HEK293T (cell line): ENCODE data around the gene UBC.

Source experiments
- CTCF ChIA-PET: fragments of 350-600 bp; formaldehyde crosslinking; extraction: SDS; loops from one replicate; lab custom pipeline; 2021; ENCODE audit warnings: antibody characterized with exemption, inconsistent platforms; lab: Yijun Ruan, JAX
- POLR2A ChIA-PET: fragments of 350-600 bp; formaldehyde crosslinking; extraction: SDS; loops from one replicate; lab custom pipeline; 2020; ENCODE audit warnings: antibody characterized with exemption, inconsistent platforms; lab: Yijun Ruan, JAX
- DNase-seq: peaks from one replicate; pipeline ENCODE4 v3.0.0; 2012; ENCODE audit warnings: mixed read lengths; ENCODE audit errors: extremely low spot score
- ARNT ChIP-seq: fragments of 450-650 bp; IDR thresholded peaks from 2 replicates; pipeline ENCODE4 v1.6.1; 2017; ENCODE audit warnings: mild to moderate bottlenecking
- BHLHE40 ChIP-seq: fragments of 450-650 bp; IDR thresholded peaks from 2 replicates; pipeline ENCODE4 v1.6.1; 2016; ENCODE audit warnings: mild to moderate bottlenecking, moderate library complexity, borderline replicate concordance
- CTBP1 ChIP-seq: fragments of 450-650 bp; IDR thresholded peaks from 2 replicates; pipeline ENCODE4 v1.6.1; 2016; ENCODE audit warnings: borderline replicate concordance
- ELF4 ChIP-seq: fragments of 450-650 bp; IDR thresholded peaks from 2 replicates; pipeline ENCODE4 v1.6.1; 2017; ENCODE audit warnings: antibody characterized with exemption
- FOXA1 ChIP-seq: fragments of 450-650 bp; IDR thresholded peaks from 2 replicates; pipeline ENCODE4 v1.6.1; 2016; ENCODE audit warnings: mild to moderate bottlenecking
- FOXK2 ChIP-seq: fragments of 450-650 bp; IDR thresholded peaks from 2 replicates; pipeline ENCODE4 v1.6.1; 2016; ENCODE audit warnings: mild to moderate bottlenecking
- FOXM1 ChIP-seq: fragments of 450-650 bp; IDR thresholded peaks from 2 replicates; pipeline ENCODE4 v1.6.1; 2017; ENCODE audit warnings: mild to moderate bottlenecking, borderline replicate concordance
- HDGF ChIP-seq: fragments of 450-650 bp; IDR thresholded peaks from 2 replicates; pipeline ENCODE4 v1.6.1; 2017; ENCODE audit warnings: antibody characterized with exemption, borderline replicate concordance
- L3MBTL2 ChIP-seq: fragments of 450-650 bp; conservative IDR thresholded peaks from 2 replicates; pipeline ENCODE4 v1.6.1; 2016; ENCODE audit warnings: mild to moderate bottlenecking
- LEF1 ChIP-seq: fragments of 450-650 bp; IDR thresholded peaks from 2 replicates; pipeline ENCODE4 v1.6.1; 2017; ENCODE audit warnings: mild to moderate bottlenecking, borderline replicate concordance
- NFRKB ChIP-seq: fragments of 450-650 bp; IDR thresholded peaks from 2 replicates; pipeline ENCODE4 v1.6.1; 2016; ENCODE audit warnings: mild to moderate bottlenecking, moderate library complexity
- SP1 ChIP-seq: fragments of 450-650 bp; IDR thresholded peaks from 2 replicates; pipeline ENCODE4 v1.6.1; 2017
- SUZ12 ChIP-seq: fragments of 450-650 bp; IDR thresholded peaks from 2 replicates; pipeline ENCODE4 v1.6.1; 2016; ENCODE audit warnings: mild to moderate bottlenecking
- TARDBP ChIP-seq: fragments of 450-650 bp; IDR thresholded peaks from 2 replicates; pipeline ENCODE4 v1.6.1; 2016
- ZNF384 ChIP-seq: fragments of 450-650 bp; IDR thresholded peaks from 2 replicates; pipeline ENCODE4 v1.6.1; 2016
- TF ChIP-seq, protein P1 (sequence below): fragments of 450-650 bp; IDR thresholded peaks from 2 replicates; pipeline ENCODE4 v1.6.1; 2016

Gene UBC

DNA sequence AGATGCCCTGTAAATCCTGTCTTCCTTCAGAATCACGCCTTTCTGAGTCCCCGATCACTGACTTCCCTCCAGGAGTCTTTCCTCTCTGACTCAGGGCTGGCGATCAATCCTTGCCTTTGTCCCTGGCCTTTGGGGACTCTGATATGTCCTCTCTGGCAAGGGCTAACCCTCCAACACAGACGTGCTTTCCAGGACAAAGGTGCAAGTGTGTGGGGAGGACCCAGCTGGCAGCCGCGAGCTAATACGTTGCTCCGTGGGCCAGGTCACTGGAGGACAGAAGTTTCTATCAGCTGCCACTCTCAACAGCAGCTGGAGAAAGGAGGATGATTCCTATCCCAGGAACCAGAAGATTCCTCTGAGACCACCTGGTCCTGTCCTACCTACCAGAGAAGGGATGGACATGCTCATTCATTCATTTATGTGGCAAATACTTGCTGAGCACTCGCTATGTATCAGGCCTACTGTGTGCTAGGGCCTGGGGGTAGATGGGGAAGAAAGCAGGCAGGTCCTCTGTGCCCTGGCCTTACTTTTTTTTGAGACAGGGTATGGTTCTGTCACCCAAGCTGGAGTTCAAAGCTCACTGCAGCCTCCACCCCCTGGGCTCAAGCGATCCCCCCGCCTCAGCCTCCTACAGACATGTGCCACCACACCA is 42.3 kb downstream of the UBC start:
- CTCF ChIA-PET, result no interaction called here
- DNase-seq, result no peak

GRCh38 chr12:124871297-124871696 is 43.2 kb downstream of the UBC start:
- CTCF ChIA-PET, result interaction anchor here (0.6 kb wide), 1 partner anchor 358 kb away, joined by 3 read pairs; no protein-coding TSS in a partner anchor
- no peak for DNase-seq
- TF ChIP-seq FOXK2, result no peak
- no peak for TF ChIP-seq TARDBP
- TF ChIP-seq FOXM1, result no peak
- TF ChIP-seq FOXA1, result no peak
- no peak for TF ChIP-seq L3MBTL2
- TF ChIP-seq, protein P1, sequence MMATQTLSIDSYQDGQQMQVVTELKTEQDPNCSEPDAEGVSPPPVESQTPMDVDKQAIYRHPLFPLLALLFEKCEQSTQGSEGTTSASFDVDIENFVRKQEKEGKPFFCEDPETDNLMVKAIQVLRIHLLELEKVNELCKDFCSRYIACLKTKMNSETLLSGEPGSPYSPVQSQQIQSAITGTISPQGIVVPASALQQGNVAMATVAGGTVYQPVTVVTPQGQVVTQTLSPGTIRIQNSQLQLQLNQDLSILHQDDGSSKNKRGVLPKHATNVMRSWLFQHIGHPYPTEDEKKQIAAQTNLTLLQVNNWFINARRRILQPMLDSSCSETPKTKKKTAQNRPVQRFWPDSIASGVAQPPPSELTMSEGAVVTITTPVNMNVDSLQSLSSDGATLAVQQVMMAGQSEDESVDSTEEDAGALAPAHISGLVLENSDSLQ, result no peak
- POLR2A ChIA-PET, result interaction anchor here (1.4 kb wide), 1 partner anchor 9 kb away, joined by 3 read pairs; no protein-coding TSS in a partner anchor

More for the DNA sequence above, 42.3 kb downstream of the UBC start:
- TF ChIP-seq BHLHE40 (no peak), NFRKB (no peak), TARDBP (no peak), SP1 (no peak), CTBP1 (no peak), LEF1 (no peak), ZNF384 (no peak), L3MBTL2 (no peak), ARNT (no peak), HDGF (no peak), ELF4 (no peak)
- TF ChIP-seq, protein P1, result no peak
- POLR2A ChIA-PET, result interaction anchor here (1.4 to 1.6 kb wide), 2 partner anchors 10 to 15 kb away, joined by 3 to 4 read pairs; no protein-coding TSS in a partner anchor

DNA sequence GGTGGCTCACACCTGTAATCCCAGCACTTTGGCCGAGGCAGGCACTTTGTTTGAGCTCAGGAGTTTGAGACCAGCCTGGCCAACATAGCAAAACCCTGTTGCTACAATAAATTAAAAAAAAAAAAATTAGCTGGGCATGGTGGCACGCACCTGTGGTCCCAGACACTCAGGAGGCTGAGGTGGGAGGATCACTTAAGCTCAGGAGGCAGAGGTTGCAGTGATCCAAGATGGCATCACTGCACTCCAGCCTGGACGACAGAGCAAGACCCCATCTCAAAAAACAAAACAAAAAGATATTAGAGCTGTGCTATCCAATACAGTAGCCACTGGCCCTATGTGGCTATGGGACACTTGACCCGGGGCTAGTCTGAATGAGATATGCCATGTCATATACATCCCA is 43.9 kb downstream of the UBC start:
- TF ChIP-seq FOXK2 (no peak), NFRKB (no peak), LEF1 (no peak), TARDBP (no peak), ZNF384 (no peak), L3MBTL2 (no peak), FOXM1 (no peak), ARNT (no peak), FOXA1 (no peak), SP1 (no peak), BHLHE40 (no peak), ELF4 (no peak)
- TF ChIP-seq, protein P1, result no peak
- no peak for DNase-seq
- POLR2A ChIA-PET, result interaction anchor here (1.4 kb wide), 1 partner anchor 8 kb away, joined by 3 read pairs; no protein-coding TSS in a partner anchor
- CTCF ChIA-PET, result interaction anchor here (0.7 kb wide), 1 partner anchor 31 kb away, joined by 6 read pairs; no protein-coding TSS in a partner anchor

GRCh38 chr12:124869059-124869665 is 45.3 kb downstream of the UBC start:
- ChIA-PET POLR2A (no interaction called here), CTCF (no interaction called here)
- DNase-seq, result no peak
- TF ChIP-seq, protein P1, result no peak
- TF ChIP-seq SUZ12 (no peak), L3MBTL2 (no peak), HDGF (no peak), FOXA1 (no peak), TARDBP (no peak), LEF1 (no peak), CTBP1 (no peak), FOXM1 (no peak), SP1 (no peak), ZNF384 (no peak)

- POLR2A ChIA-PET, result no interaction called here
- DNase-seq, result no peak
- CTCF ChIA-PET, result no interaction called here
- TF ChIP-seq LEF1, result no peak
- TF ChIP-seq SUZ12, result no peak
- TF ChIP-seq L3MBTL2, result no peak
- TF ChIP-seq BHLHE40, result no peak
- no peak for TF ChIP-seq FOXM1
- no peak for TF ChIP-seq ELF4
- TF ChIP-seq, protein P1, result no peak
- TF ChIP-seq FOXK2, result no peak
Measured at GRCh38 chr12:124868252-124869058, 46.0 kb downstream of the UBC start.
